AG09309 (cell line): Measurements from ENCODE around the gene PTPRM.

Experiments used
- DNase-seq: peaks from one replicate; pipeline ENCODE4 v3.0.0-alpha.2; 2010; ENCODE audit warnings: low read depth
- H3K4me3 ChIP-seq: 2 replicates; pipeline ENCODE4 v1.5.1; 2011; ENCODE audit warnings: mild to moderate bottlenecking, low read depth, low read length, moderate library complexity; ENCODE audit not compliant: control insufficient read depth
- TF ChIP-seq, protein P1 (sequence below): IDR thresholded peaks from 2 replicates; pipeline ENCODE4 v1.5.1; 2011; ENCODE audit warnings: mild to moderate bottlenecking, low read depth, low read length, inconsistent platforms; ENCODE audit not compliant: insufficient read depth, control insufficient read depth; ENCODE audit errors: missing control alignments

PTPRM gene

DNA sequence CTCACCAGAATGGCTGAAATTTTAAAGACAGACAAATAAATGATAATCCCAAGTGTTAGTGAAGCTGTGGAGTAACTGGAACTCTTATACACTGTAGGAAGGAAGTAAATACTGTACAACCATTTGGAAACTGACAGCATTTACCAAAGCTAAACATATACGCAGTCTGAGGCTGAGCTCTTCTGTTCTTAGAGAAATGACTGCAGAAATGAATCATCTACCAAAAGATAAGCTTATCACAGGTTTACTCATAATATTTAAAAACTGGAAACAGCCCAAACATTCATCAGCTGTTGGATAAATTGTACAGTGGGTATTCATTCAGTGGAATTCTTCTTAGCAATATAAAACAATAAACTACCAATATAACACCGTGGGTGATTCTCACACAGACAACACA is 824.0 kb downstream of the PTPRM start:
- TF ChIP-seq, protein P1, sequence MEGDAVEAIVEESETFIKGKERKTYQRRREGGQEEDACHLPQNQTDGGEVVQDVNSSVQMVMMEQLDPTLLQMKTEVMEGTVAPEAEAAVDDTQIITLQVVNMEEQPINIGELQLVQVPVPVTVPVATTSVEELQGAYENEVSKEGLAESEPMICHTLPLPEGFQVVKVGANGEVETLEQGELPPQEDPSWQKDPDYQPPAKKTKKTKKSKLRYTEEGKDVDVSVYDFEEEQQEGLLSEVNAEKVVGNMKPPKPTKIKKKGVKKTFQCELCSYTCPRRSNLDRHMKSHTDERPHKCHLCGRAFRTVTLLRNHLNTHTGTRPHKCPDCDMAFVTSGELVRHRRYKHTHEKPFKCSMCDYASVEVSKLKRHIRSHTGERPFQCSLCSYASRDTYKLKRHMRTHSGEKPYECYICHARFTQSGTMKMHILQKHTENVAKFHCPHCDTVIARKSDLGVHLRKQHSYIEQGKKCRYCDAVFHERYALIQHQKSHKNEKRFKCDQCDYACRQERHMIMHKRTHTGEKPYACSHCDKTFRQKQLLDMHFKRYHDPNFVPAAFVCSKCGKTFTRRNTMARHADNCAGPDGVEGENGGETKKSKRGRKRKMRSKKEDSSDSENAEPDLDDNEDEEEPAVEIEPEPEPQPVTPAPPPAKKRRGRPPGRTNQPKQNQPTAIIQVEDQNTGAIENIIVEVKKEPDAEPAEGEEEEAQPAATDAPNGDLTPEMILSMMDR = no peak
- no peak for DNase-seq
- no peak overlapping the region for H3K4me3 ChIP-seq

DNA sequence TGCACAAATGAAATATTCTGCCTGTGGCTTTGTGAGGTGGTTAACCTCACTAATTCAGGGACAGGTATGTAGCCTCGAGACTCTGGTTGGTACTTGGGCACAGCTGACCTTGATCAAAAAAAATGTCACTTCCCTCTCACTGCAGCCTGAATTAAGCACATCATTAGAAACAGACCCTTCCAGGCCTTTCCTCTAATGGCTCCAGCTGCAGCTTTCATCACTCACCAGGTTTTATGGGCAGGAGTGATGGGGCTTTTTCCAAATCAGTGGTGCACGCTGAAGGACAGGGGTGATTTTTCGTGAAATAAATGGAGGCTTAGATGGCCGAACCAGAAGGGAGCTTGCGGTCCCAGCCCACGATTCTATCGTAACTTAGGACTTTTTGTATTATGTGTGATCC is 829.1 kb downstream of the PTPRM start:
- H3K4me3 ChIP-seq = no peak overlapping the region
- TF ChIP-seq, protein P1 = no peak
- DNase-seq = no peak

DNA sequence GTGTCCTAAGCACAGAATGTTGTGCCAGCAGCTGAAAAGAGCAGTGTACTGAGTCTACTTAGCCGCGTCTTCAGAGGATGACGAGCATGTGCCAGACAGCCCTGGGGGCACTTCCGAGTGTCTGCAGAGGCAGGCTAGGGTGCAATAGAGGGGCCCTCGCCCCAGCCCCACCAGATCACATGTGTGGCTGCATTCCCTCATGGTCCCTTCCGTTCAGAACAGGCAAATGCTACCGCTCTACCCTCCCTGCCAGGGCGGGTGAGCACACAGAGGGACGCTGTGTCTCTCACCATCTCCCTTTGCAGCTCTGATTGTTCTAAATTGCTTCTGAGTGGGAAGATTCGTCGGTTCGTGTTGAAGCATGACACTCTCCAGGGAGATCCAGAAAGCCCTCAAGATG is 829.9 kb downstream of the PTPRM start:
- H3K4me3 ChIP-seq = no peak overlapping the region
- TF ChIP-seq, protein P1 = no peak
- no peak for DNase-seq

- no peak overlapping the region for H3K4me3 ChIP-seq
- TF ChIP-seq, protein P1 = no peak
- DNase-seq = no peak
Observed at GRCh38 chr18:8399138-8399537, 832.0 kb downstream of the PTPRM start.

DNA sequence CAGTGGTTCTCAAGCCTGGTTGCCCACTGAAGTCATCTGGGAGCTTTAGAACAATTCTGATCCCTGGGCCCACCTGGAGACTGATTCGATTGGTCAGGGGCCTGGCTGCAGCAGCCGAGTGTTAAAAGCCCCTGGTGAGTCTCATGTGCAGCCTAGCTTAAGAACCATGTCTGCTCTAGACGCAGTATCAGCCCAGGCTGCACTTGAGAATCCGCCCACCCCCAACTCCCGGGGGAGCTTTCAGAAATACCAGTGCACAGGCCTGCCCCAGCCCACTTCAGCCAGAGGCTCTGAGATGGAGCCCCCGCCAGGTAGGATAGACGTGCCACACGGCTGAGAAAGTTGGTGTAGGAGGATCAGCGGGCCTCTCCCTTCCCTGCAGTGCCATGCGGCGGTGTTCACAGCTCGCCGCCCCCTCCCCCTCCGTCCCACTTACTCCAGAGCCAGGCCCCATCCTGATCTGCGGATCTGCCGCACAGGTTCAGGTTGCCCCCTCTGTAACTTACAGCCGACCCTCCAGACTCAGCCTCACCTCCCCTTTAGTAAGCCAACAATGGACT is 833.2 kb downstream of the PTPRM start:
- no peak overlapping the region for H3K4me3 ChIP-seq
- TF ChIP-seq, protein P1 = no peak
- no peak for DNase-seq

GRCh38 chr18:8400825-8401224 is 833.7 kb downstream of the PTPRM start:
- DNase-seq = no peak
- no peak overlapping the region for H3K4me3 ChIP-seq
- TF ChIP-seq, protein P1 = no peak

DNA sequence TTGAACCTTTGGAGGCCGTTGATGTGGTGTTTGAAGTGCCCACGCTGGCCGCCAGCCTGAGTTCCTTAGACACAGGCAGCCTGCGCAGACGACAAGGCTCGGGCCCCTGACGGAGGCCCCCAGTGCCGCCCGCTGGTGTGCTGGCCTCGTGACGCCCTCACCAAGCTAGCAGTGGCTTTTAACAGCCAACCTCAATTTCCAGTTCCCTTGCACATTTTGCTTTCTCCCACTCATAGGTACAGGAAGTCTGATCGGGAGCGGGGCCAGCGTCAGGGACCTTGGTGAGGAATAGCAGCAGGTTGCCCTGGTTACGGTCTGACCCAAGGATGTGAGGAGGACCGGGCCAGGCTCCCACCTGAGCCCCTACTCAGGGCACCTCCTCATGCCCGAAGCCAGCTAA is 834.5 kb downstream of the PTPRM start:
- TF ChIP-seq, protein P1 = no peak
- DNase-seq = no peak
- no peak overlapping the region for H3K4me3 ChIP-seq
